Measurements from ENCODE around the gene MEIS2.

DNA sequence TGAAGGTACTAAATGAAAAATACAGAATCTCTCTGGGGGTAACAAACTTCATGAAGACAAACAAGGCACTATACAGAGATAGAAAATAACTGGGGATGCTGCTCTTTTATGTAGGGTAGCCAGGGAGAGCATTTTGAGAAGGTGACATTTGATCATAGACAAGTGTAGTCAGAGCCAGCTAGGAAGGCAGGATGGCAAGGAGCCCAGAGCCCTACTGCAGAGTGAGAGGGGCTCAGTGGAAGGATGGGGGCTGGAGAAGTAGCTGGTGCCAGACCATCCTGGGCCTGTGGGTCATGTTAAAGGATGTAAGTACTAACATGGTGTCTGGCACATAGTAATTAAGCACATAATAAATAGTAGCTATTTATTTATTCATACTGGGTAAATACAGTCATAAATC, 133.6 kb downstream of the MEIS2 start:
- TF ChIP-seq, protein P1, sequence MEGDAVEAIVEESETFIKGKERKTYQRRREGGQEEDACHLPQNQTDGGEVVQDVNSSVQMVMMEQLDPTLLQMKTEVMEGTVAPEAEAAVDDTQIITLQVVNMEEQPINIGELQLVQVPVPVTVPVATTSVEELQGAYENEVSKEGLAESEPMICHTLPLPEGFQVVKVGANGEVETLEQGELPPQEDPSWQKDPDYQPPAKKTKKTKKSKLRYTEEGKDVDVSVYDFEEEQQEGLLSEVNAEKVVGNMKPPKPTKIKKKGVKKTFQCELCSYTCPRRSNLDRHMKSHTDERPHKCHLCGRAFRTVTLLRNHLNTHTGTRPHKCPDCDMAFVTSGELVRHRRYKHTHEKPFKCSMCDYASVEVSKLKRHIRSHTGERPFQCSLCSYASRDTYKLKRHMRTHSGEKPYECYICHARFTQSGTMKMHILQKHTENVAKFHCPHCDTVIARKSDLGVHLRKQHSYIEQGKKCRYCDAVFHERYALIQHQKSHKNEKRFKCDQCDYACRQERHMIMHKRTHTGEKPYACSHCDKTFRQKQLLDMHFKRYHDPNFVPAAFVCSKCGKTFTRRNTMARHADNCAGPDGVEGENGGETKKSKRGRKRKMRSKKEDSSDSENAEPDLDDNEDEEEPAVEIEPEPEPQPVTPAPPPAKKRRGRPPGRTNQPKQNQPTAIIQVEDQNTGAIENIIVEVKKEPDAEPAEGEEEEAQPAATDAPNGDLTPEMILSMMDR (conservative IDR thresholded peaks at IDR 0.05 in 1 of 2, IDR thresholded peaks at IDR 0.05 in 1 of 2; ENCODE audit: extremely low read depth in 1 of 2, insufficient read depth in 1 of 2, low read depth in 1 of 2, low read length in 2 of 2), result no peak
- TF ChIP-seq EZH2 (IDR thresholded peaks at IDR 0.05; ENCODE audit: borderline replicate concordance, low read length), result no peak
